HEK293 (cell line): ENCODE results near the gene CLCF1.
A peak's percentile ranks its signal among the peaks of the same experiment; 100 is the strongest.

Experiments used
- EGR2 ChIP-seq: fragments of 450-650 bp; formaldehyde crosslinking; IDR thresholded peaks from 2 replicates; pipeline ENCODE4 v1.5.1; 2016; ENCODE audit warnings: low read depth, missing biosample characterization, missing genetic modification characterization
- KLF16 ChIP-seq: fragments of 450-650 bp; formaldehyde crosslinking; IDR thresholded peaks from 2 replicates; pipeline ENCODE4 v1.5.1; 2017; ENCODE audit warnings: missing biosample characterization, missing genetic modification characterization
- KLF9 ChIP-seq: fragments of 450-650 bp; formaldehyde crosslinking; IDR thresholded peaks from 2 replicates; pipeline ENCODE4 v1.5.1; 2016; ENCODE audit warnings: missing biosample characterization, missing genetic modification characterization, low read depth
- MEIS1 ChIP-seq: sonication (generic); formaldehyde crosslinking; IDR thresholded peaks from 2 replicates; pipeline ENCODE4 v1.8.1; 2022; ENCODE audit warnings: missing genetic modification reagents, mild to moderate bottlenecking, borderline replicate concordance
- RBAK ChIP-seq: fragments of 450-650 bp; formaldehyde crosslinking; IDR thresholded peaks from 2 replicates; pipeline ENCODE4 v1.5.1; 2016; ENCODE audit warnings: missing biosample characterization, missing genetic modification characterization
- REPIN1 ChIP-seq: fragments of 450-650 bp; formaldehyde crosslinking; IDR thresholded peaks from 2 replicates; pipeline ENCODE4 v1.5.1; 2017; ENCODE audit warnings: missing biosample characterization, missing genetic modification characterization, low read depth
- SP3 ChIP-seq: fragments of 450-650 bp; formaldehyde crosslinking; IDR thresholded peaks from 2 replicates; pipeline ENCODE4 v1.5.1; 2016; ENCODE audit warnings: missing biosample characterization, missing genetic modification characterization
- ZEB2 ChIP-seq: fragments of 450-650 bp; formaldehyde crosslinking; IDR thresholded peaks from 2 replicates; pipeline ENCODE4 v1.5.1; 2016; ENCODE audit warnings: missing biosample characterization, missing genetic modification characterization
- ZFHX2 ChIP-seq: fragments of 450-650 bp; formaldehyde crosslinking; conservative IDR thresholded peaks from 2 replicates; pipeline ENCODE4 v1.5.1; 2016; ENCODE audit warnings: missing biosample characterization, missing genetic modification characterization
- ZNF121 ChIP-seq: fragments of 450-650 bp; formaldehyde crosslinking; IDR thresholded peaks from 2 replicates; pipeline ENCODE4 v1.5.1; 2016; ENCODE audit warnings: missing biosample characterization, missing genetic modification characterization
- ZNF146 ChIP-seq: fragments of 450-650 bp; formaldehyde crosslinking; IDR thresholded peaks from 2 replicates; pipeline ENCODE4 v1.5.1; 2016; ENCODE audit warnings: missing biosample characterization, missing genetic modification characterization
- ZNF529 ChIP-seq: fragments of 450-650 bp; formaldehyde crosslinking; IDR thresholded peaks from 2 replicates; pipeline ENCODE4 v1.5.1; 2017; ENCODE audit warnings: missing genetic modification characterization, missing biosample characterization; ENCODE audit not compliant: insufficient replicate concordance
- ZNF544 ChIP-seq: fragments of 450-650 bp; formaldehyde crosslinking; IDR thresholded peaks from 2 replicates; pipeline ENCODE4 v1.5.0; 2017; ENCODE audit warnings: missing biosample characterization, missing genetic modification characterization
- TF ChIP-seq, protein P1 (sequence below): fragments of 450-650 bp; formaldehyde crosslinking; IDR thresholded peaks from 2 replicates; pipeline ENCODE4 v1.5.1; 2016; ENCODE audit warnings: missing biosample characterization, missing genetic modification characterization
- TF ChIP-seq, protein P2 (sequence below): fragments of 450-650 bp; formaldehyde crosslinking; IDR thresholded peaks from 2 replicates; pipeline ENCODE4 v1.5.1; 2016; ENCODE audit warnings: missing biosample characterization, missing genetic modification characterization
- TF ChIP-seq, protein P3 (sequence below): fragments of 450-650 bp; formaldehyde crosslinking; IDR thresholded peaks from 2 replicates; pipeline ENCODE4 v1.5.1; 2016; ENCODE audit warnings: missing biosample characterization, missing genetic modification characterization
- TF ChIP-seq, protein P4 (sequence below): fragments of 450-650 bp; formaldehyde crosslinking; optimal IDR thresholded peaks from 2 replicates; pipeline ENCODE3; 2016; ENCODE audit warnings: missing biosample characterization, mild to moderate bottlenecking, missing genetic modification characterization
- TF ChIP-seq, protein P5 (sequence below): fragments of 450-650 bp; formaldehyde crosslinking; IDR thresholded peaks from 2 replicates; pipeline ENCODE4 v1.5.0; 2017; ENCODE audit warnings: missing biosample characterization, missing genetic modification characterization, borderline replicate concordance

The CLCF1 gene

DNA sequence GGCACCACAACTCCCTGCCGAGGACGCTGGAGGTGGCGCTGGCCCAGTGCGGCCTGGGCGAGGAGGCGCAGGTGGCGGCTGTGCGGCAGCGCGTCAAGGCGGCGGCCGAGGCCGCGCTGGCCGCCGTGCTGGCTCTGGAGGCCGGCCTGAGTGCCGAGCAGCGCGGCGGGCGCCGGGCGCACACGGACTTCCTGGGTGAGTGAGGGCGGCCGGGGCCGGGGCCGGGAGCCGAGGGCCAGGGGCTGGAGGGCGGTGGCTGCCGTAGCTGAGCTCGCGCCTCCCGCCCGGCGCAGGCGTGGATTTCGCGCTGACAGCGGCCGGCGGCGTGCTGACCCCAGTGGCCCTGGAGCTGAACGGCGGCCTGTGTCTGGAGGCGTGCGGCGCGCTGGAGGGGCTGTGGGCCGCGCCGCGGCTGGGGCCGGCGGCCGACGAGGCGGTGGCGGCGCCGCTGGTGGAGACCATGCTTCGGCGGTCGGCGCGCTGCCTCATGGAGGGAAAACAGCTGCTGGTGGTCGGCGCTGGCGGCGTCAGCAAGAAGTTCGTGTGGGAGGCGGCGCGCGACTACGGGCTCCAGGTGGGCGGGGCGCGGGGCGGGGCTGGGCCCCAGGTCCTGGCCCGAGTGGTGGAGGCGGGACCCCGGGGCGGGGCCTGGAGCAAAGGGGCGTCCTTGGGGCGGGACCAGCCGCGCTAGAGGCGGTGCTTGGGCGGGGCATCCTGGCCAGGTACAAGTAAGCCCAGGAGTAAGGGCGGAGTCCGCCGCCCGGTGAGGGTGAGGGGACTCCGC lies 47.4 kb upstream of the CLCF1 start (continued):
- TF ChIP-seq, protein P1, sequence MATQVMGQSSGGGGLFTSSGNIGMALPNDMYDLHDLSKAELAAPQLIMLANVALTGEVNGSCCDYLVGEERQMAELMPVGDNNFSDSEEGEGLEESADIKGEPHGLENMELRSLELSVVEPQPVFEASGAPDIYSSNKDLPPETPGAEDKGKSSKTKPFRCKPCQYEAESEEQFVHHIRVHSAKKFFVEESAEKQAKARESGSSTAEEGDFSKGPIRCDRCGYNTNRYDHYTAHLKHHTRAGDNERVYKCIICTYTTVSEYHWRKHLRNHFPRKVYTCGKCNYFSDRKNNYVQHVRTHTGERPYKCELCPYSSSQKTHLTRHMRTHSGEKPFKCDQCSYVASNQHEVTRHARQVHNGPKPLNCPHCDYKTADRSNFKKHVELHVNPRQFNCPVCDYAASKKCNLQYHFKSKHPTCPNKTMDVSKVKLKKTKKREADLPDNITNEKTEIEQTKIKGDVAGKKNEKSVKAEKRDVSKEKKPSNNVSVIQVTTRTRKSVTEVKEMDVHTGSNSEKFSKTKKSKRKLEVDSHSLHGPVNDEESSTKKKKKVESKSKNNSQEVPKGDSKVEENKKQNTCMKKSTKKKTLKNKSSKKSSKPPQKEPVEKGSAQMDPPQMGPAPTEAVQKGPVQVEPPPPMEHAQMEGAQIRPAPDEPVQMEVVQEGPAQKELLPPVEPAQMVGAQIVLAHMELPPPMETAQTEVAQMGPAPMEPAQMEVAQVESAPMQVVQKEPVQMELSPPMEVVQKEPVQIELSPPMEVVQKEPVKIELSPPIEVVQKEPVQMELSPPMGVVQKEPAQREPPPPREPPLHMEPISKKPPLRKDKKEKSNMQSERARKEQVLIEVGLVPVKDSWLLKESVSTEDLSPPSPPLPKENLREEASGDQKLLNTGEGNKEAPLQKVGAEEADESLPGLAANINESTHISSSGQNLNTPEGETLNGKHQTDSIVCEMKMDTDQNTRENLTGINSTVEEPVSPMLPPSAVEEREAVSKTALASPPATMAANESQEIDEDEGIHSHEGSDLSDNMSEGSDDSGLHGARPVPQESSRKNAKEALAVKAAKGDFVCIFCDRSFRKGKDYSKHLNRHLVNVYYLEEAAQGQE (tag by site-specific recombination), result no peak
- TF ChIP-seq ZNF121 (tag by site-specific recombination), result peak; percentile 83
- TF ChIP-seq, protein P2, sequence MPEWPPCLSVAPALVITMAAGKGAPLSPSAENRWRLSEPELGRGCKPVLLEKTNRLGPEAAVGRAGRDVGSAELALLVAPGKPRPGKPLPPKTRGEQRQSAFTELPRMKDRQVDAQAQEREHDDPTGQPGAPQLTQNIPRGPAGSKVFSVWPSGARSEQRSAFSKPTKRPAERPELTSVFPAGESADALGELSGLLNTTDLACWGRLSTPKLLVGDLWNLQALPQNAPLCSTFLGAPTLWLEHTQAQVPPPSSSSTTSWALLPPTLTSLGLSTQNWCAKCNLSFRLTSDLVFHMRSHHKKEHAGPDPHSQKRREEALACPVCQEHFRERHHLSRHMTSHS, result no peak
- no peak for TF ChIP-seq ZEB2
- no peak for TF ChIP-seq ZNF146 (tag by site-specific recombination)
- TF ChIP-seq, protein P3, sequence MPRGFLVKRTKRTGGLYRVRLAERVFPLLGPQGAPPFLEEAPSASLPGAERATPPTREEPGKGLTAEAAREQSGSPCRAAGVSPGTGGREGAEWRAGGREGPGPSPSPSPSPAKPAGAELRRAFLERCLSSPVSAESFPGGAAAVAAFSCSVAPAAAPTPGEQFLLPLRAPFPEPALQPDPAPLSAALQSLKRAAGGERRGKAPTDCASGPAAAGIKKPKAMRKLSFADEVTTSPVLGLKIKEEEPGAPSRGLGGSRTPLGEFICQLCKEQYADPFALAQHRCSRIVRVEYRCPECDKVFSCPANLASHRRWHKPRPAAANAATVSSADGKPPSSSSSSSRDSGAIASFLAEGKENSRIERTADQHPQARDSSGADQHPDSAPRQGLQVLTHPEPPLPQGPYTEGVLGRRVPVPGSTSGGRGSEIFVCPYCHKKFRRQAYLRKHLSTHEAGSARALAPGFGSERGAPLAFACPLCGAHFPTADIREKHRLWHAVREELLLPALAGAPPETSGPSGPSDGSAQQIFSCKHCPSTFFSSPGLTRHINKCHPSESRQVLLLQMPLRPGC (tag by site-specific recombination), result no peak
- TF ChIP-seq ZNF529 (tag by site-specific recombination), result no peak
- TF ChIP-seq ZNF544 (tag by site-specific recombination), result no peak
- TF ChIP-seq, protein P4, sequence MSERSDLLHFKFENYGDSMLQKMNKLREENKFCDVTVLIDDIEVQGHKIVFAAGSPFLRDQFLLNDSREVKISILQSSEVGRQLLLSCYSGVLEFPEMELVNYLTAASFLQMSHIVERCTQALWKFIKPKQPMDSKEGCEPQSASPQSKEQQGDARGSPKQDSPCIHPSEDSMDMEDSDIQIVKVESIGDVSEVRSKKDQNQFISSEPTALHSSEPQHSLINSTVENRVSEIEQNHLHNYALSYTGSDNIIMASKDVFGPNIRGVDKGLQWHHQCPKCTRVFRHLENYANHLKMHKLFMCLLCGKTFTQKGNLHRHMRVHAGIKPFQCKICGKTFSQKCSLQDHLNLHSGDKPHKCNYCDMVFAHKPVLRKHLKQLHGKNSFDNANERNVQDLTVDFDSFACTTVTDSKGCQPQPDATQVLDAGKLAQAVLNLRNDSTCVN (tag by site-specific recombination), result peak; percentile 36
- TF ChIP-seq, protein P5, sequence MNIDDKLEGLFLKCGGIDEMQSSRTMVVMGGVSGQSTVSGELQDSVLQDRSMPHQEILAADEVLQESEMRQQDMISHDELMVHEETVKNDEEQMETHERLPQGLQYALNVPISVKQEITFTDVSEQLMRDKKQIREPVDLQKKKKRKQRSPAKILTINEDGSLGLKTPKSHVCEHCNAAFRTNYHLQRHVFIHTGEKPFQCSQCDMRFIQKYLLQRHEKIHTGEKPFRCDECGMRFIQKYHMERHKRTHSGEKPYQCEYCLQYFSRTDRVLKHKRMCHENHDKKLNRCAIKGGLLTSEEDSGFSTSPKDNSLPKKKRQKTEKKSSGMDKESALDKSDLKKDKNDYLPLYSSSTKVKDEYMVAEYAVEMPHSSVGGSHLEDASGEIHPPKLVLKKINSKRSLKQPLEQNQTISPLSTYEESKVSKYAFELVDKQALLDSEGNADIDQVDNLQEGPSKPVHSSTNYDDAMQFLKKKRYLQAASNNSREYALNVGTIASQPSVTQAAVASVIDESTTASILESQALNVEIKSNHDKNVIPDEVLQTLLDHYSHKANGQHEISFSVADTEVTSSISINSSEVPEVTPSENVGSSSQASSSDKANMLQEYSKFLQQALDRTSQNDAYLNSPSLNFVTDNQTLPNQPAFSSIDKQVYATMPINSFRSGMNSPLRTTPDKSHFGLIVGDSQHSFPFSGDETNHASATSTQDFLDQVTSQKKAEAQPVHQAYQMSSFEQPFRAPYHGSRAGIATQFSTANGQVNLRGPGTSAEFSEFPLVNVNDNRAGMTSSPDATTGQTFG (tag by site-specific recombination), result no peak
- TF ChIP-seq SP3 (tag by site-specific recombination), result peak; percentile 95
- TF ChIP-seq ZFHX2, result peak; percentile 80
- no peak for TF ChIP-seq REPIN1
- TF ChIP-seq KLF9 (tag by site-specific recombination), result peak; percentile 80
- no peak for TF ChIP-seq MEIS1 (CRISPR knock-in tag)
- no peak for TF ChIP-seq RBAK (tag by site-specific recombination)
- TF ChIP-seq EGR2 (tag by site-specific recombination), result 0 out of 2 replicates have a peak, but pooled peaks have one; percentile 29
- TF ChIP-seq KLF16 (tag by site-specific recombination), result no peak
- TF ChIP-seq, all 188 proteins: peak for 14
